ENCODE data around the gene OR11L1.

DNA sequence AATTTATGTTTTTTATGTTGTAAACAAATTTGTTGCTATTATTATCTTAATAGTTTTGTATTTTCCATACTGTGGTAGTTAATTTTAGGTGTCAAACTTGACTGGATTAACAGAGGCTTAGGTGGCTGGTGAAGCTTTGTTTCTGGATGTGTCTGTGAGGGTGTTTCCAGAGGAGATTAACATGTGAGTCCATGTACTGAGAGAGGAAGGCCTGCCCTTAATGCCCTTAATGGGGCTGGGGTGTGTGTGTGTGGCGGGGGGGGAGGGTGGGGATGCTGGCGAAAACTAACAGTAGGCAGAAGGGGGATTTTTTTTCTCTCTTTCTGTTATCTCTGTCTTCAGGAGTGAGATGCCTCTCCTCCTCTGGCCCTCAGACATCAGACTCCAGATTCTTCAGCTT lies 19.6 kb downstream of the OR11L1 start:
- TF ChIP-seq, protein P1, sequence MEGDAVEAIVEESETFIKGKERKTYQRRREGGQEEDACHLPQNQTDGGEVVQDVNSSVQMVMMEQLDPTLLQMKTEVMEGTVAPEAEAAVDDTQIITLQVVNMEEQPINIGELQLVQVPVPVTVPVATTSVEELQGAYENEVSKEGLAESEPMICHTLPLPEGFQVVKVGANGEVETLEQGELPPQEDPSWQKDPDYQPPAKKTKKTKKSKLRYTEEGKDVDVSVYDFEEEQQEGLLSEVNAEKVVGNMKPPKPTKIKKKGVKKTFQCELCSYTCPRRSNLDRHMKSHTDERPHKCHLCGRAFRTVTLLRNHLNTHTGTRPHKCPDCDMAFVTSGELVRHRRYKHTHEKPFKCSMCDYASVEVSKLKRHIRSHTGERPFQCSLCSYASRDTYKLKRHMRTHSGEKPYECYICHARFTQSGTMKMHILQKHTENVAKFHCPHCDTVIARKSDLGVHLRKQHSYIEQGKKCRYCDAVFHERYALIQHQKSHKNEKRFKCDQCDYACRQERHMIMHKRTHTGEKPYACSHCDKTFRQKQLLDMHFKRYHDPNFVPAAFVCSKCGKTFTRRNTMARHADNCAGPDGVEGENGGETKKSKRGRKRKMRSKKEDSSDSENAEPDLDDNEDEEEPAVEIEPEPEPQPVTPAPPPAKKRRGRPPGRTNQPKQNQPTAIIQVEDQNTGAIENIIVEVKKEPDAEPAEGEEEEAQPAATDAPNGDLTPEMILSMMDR (IDR thresholded peaks at IDR 0.05; ENCODE audit: low read length), result no peak
- TF ChIP-seq EZH2 (IDR thresholded peaks at IDR 0.05; ENCODE audit: borderline replicate concordance, low read length), result no peak

Measured in OCI-LY1 (cell line).